Endothelial cell (in vitro differentiated cells): ENCODE measurements around the gene PKN2. TPM values are rescaled to one million over a fixed set of nuclear protein-coding genes. Genes with fewer than 3 reads are reported as not detected.

Source experiments
- DNase-seq: peaks from one replicate; pipeline ENCODE4 v3.0.0; 2021; ENCODE audit warnings: low spot score
- H3K27ac Mint-ChIP-seq: one replicate; pipeline ENCODE4 v1.8.0; 2021; ENCODE audit warnings: mixed read lengths, inconsistent platforms; ENCODE audit not compliant: unreplicated experiment
- H3K27me3 Mint-ChIP-seq: one replicate; pipeline ENCODE4 v1.8.0; 2021; ENCODE audit warnings: mild to moderate bottlenecking, moderate library complexity, mixed read lengths, inconsistent platforms; ENCODE audit not compliant: unreplicated experiment
- H3K36me3 Mint-ChIP-seq: one replicate; pipeline ENCODE4 v1.8.0; 2021; ENCODE audit warnings: mild to moderate bottlenecking, low read depth, mixed read lengths, inconsistent platforms; ENCODE audit not compliant: unreplicated experiment
- H3K4me1 Mint-ChIP-seq: one replicate; pipeline ENCODE4 v1.8.0; 2021; ENCODE audit warnings: mild to moderate bottlenecking, mixed read lengths, inconsistent platforms; ENCODE audit not compliant: unreplicated experiment
- H3K4me3 Mint-ChIP-seq: one replicate; pipeline ENCODE4 v1.8.0; 2021; ENCODE audit warnings: mild to moderate bottlenecking, mixed read lengths, inconsistent platforms; ENCODE audit not compliant: unreplicated experiment
- H3K9me3 Mint-ChIP-seq: one replicate; pipeline ENCODE4 v1.8.0; 2021; ENCODE audit warnings: mixed read lengths, inconsistent platforms; ENCODE audit not compliant: unreplicated experiment
- CTCF ChIP-seq: fragments of 200-600 bp; sonication (generic); IDR thresholded peaks from one replicate; pipeline ENCODE4 v1.5.0; 2021; ENCODE audit warnings: antibody characterized with exemption; ENCODE audit not compliant: unreplicated experiment
- total RNA-seq: library from RNA; stranded (reverse); fragmentation: NEBNext Ultra II Directional; extraction: Animal tissue kit (Norgen Biotek cat#: 25700); gene quantifications from one replicate; pipeline ENCODE4 v1.2.1, GENCODE V29; 2021; ENCODE audit not compliant: unreplicated experiment

The PKN2 gene
- total RNA-seq, 1 donor from 2014 or later, result 51.0 TPM

DNA sequence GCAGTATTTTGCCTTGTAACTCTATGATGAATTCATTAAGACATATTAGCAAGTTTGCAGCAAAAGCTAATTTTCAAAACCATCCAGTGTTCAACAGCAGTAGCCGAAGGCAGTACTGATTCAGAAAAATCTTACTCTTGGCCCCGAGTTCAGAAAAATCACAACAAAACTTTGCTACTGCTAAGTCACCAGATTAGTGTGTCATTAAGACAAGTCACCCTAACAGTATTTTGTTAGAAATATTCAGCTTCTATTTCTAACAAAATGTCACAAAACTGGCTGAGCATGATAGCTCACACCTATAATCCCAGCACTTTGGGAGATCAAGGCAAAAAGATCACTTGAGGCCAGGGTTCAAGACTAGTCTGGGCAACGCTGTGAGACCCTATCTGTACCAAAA lies 199.1 kb downstream of the PKN2 start:
- Mint-ChIP-seq H3K27me3 (peaks cover 3% of the 10 kb centered on the region), H3K4me1 (no peaks in the 10 kb centered on the region), H3K36me3 (peaks cover 11% of the 10 kb centered on the region), H3K9me3 (no peaks in the 10 kb centered on the region), H3K27ac (no peak overlapping the region), H3K4me3 (no peak overlapping the region)
- DNase-seq, result no peak
- no peak for TF ChIP-seq CTCF

Other genes with a start within 250 kb of the PKN2 start
- 25.6 TPM for gene GTF2B, start 207.3 kb downstream of the PKN2 start, total RNA-seq